K562 (cell line): ENCODE measurements around the gene LSP1.

Source experiments
- DPF2 ChIP-seq: fragments of 450-650 bp; IDR thresholded peaks from 2 replicates; pipeline ENCODE4 v1.6.1; 2016
- ESRRA ChIP-seq: fragments of 450-650 bp; IDR thresholded peaks from 2 replicates; pipeline ENCODE4 v1.6.1; 2014; ENCODE audit warnings: low read depth, mild to moderate bottlenecking, moderate library complexity, borderline replicate concordance
- MEF2D ChIP-seq: conservative IDR thresholded peaks from 2 replicates; pipeline ENCODE4 v1.6.1; 2016; ENCODE audit warnings: low read depth, missing genetic modification characterization, missing compliant biosample characterization
- NFE2 ChIP-seq: IDR thresholded peaks from 2 replicates; pipeline ENCODE4 v1.6.1; 2014; ENCODE audit warnings: antibody characterized with exemption, low read depth
- POLR2AphosphoS5 ChIP-seq: IDR thresholded peaks from 2 replicates; pipeline ENCODE4 v1.6.1; 2011; ENCODE audit warnings: mild to moderate bottlenecking, low read depth, low read length, moderate library complexity; ENCODE audit not compliant: control insufficient read depth, insufficient read depth
- ZFP1 ChIP-seq: fragments of 450-650 bp; formaldehyde crosslinking; IDR thresholded peaks from 2 replicates; pipeline ENCODE4 v1.4.0; 2020; ENCODE audit warnings: mild to moderate bottlenecking, mixed read lengths
- ZFP36 ChIP-seq: fragments of 150-350 bp; IDR thresholded peaks from 2 replicates; pipeline ENCODE4 v1.6.1; 2018; ENCODE audit warnings: low read length, low read depth; ENCODE audit not compliant: partially characterized antibody
- ZKSCAN8 ChIP-seq: fragments of 200-800 bp; sonication (Bioruptor generic); IDR thresholded peaks from 2 replicates; pipeline ENCODE4 v1.6.1; 2016; ENCODE audit warnings: missing genetic modification characterization, missing compliant biosample characterization
- ZNF165 ChIP-seq: fragments of 250-450 bp; sonication (Bioruptor Pico); IDR thresholded peaks from 2 replicates; pipeline ENCODE4 v1.4.0; 2020; ENCODE audit warnings: borderline replicate concordance
- TF ChIP-seq, protein P1 (sequence below), 2 experiments: fragments of 450-650 bp in 1 of 2; sonication (generic) in 1 of 2; formaldehyde crosslinking in 1 of 2; IDR thresholded peaks in 1 of 2; conservative IDR thresholded peaks in 1 of 2; 2 replicates each; pipeline versions ENCODE4 v1.6.1 to v1.8.1; 2016 to 2023; ENCODE audit warnings: mild to moderate bottlenecking in 2 of 2, moderate library complexity in 2 of 2, inconsistent platforms in 1 of 2, missing genetic modification reagents in 1 of 2
- TF ChIP-seq, protein P2 (sequence below), 3 experiments: IDR thresholded peaks in 2 of 3; conservative IDR thresholded peaks in 1 of 3; 2 replicates each; pipeline ENCODE4 v1.5.1; 2011 to 2012; ENCODE audit warnings: low read length in 3 of 3, mild to moderate bottlenecking in 3 of 3, control low read depth in 2 of 3, improper control_type of control experiment in 1 of 3, inconsistent platforms in 1 of 3, low read depth in 1 of 3, mixed read lengths in 1 of 3, moderate library complexity in 1 of 3; ENCODE audit not compliant: insufficient read depth in 2 of 3
- TF ChIP-seq, protein P3 (sequence below): sonication (generic); formaldehyde crosslinking; IDR thresholded peaks from 2 replicates; pipeline ENCODE4 v1.9.0; 2022; ENCODE audit warnings: mild to moderate bottlenecking, missing genetic modification reagents

DNA sequence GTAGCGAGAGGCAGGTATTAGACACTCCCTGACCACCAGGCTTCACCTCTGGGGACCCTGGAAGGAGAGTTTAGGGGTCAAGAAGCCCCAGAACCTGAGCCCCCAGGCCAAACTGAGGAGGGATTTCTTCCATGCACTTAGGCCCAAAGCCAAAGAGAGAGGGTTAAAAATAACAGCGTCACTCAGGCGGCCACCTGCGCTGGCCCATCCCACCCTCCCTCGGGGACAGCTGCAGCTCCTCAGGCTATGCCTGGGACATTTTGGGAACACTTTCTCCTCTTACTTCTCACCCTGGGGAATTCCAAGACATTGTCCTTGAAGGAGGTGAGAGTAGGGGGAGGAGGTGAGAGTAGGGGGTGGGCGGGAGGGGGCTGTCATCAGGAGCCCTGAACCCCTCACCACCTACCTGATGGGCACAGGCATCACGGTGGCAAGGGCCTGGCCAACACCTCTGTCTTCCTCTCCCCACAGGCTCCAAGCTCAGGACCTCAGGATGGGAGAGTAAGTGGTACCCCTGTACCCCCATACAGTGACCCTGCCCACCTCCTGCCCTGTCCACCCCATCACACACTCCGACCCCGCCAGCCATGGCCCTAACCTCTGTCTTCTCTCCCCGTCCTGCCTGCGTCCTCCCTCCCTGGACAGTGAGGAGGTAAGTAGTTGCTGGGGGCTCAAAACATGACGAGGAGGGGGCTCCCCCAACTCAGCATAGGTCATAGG lies 13.5 kb upstream of the LSP1 start:
- TF ChIP-seq, protein P1, sequence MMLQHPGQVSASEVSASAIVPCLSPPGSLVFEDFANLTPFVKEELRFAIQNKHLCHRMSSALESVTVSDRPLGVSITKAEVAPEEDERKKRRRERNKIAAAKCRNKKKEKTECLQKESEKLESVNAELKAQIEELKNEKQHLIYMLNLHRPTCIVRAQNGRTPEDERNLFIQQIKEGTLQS (IDR thresholded peaks at IDR 0.05), result no peak
- TF ChIP-seq, protein P1 (CRISPR knock-in tag; conservative IDR thresholded peaks at IDR 0.05), result no peak
- TF ChIP-seq ZFP36 (no peak), MEF2D (no peak), POLR2AphosphoS5 (no peak), NFE2 (no peak), ZFP1 (CRISPR knock-in tag) (no peak), ZNF165 (CRISPR knock-in tag) (no peak), ESRRA (no peak), DPF2 (no peak), ZKSCAN8 (CRISPR knock-in tag) (no peak)
- TF ChIP-seq, protein P2, sequence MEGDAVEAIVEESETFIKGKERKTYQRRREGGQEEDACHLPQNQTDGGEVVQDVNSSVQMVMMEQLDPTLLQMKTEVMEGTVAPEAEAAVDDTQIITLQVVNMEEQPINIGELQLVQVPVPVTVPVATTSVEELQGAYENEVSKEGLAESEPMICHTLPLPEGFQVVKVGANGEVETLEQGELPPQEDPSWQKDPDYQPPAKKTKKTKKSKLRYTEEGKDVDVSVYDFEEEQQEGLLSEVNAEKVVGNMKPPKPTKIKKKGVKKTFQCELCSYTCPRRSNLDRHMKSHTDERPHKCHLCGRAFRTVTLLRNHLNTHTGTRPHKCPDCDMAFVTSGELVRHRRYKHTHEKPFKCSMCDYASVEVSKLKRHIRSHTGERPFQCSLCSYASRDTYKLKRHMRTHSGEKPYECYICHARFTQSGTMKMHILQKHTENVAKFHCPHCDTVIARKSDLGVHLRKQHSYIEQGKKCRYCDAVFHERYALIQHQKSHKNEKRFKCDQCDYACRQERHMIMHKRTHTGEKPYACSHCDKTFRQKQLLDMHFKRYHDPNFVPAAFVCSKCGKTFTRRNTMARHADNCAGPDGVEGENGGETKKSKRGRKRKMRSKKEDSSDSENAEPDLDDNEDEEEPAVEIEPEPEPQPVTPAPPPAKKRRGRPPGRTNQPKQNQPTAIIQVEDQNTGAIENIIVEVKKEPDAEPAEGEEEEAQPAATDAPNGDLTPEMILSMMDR (IDR thresholded peaks at IDR 0.05 in 2 of 3, conservative IDR thresholded peaks at IDR 0.05 in 1 of 3; ENCODE audit: insufficient read depth in 2 of 3, low read depth in 1 of 3, low read length in 3 of 3), result no peak
- TF ChIP-seq, protein P3, sequence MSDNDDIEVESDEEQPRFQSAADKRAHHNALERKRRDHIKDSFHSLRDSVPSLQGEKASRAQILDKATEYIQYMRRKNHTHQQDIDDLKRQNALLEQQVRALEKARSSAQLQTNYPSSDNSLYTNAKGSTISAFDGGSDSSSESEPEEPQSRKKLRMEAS (CRISPR knock-in tag), result no peak
